Activated CD4-positive, alpha-beta T cell treated with anti-CD3 and anti-CD28 coated beads for 48 hours (primary cell): ENCODE results near the gene SORCS2.
"Not testable (repeated sequence)": the region's sequence is repeated elsewhere in the genome, so short reads cannot be mapped to it uniquely, and the experiment has no call there.

Experiments used
- DNase-seq: peaks from one replicate; pipeline ENCODE4 v3.0.0-alpha.2; 2020

The SORCS2 gene

GRCh38 chr4:7434141-7434765 is 241.9 kb downstream of the SORCS2 start:
- DNase-seq = no peak

- DNase-seq = no peak
Observed at GRCh38 chr4:7434766-7435150, 242.4 kb downstream of the SORCS2 start, which contains the start of gene PSAPL1. TSS of gene PSAPL1 (minus strand) at chr4:7434930. CDS start at chr4:7434879, 51 bp downstream.

- DNase-seq = no peak
Observed at GRCh38 chr4:7435471-7436061, 243.2 kb downstream of the SORCS2 start.

- DNase-seq = no peak
Observed at GRCh38 chr4:7436256-7436655, 243.9 kb downstream of the SORCS2 start.

- no peak for DNase-seq
Observed at GRCh38 chr4:7439699-7440098, 247.4 kb downstream of the SORCS2 start.

GRCh38 chr4:7441201-7441600 is 248.9 kb downstream of the SORCS2 start:
- no peak for DNase-seq

- DNase-seq = no peak
Observed at GRCh38 chr4:7442574-7443162, 250.3 kb downstream of the SORCS2 start.

GRCh38 chr4:7444314-7444713 is 252.0 kb downstream of the SORCS2 start:
- DNase-seq = no peak

GRCh38 chr4:7444731-7445130 is 252.4 kb downstream of the SORCS2 start:
- no peak for DNase-seq

- no peak for DNase-seq
Observed at GRCh38 chr4:7447236-7447635, 254.9 kb downstream of the SORCS2 start.

GRCh38 chr4:7448036-7448435 is 255.7 kb downstream of the SORCS2 start:
- no peak for DNase-seq

GRCh38 chr4:7450775-7451433 is 258.6 kb downstream of the SORCS2 start:
- no peak for DNase-seq

GRCh38 chr4:7451434-7451789 is 259.1 kb downstream of the SORCS2 start:
- no peak for DNase-seq

- DNase-seq = no peak
Observed at GRCh38 chr4:7451800-7452199, 259.5 kb downstream of the SORCS2 start.

GRCh38 chr4:7452802-7453201 is 260.5 kb downstream of the SORCS2 start:
- DNase-seq = not testable (repeated sequence)

GRCh38 chr4:7457201-7458065 is 265.1 kb downstream of the SORCS2 start:
- no peak for DNase-seq

GRCh38 chr4:7458066-7458425 is 265.7 kb downstream of the SORCS2 start:
- DNase-seq = no peak

- no peak for DNase-seq
Observed at GRCh38 chr4:7458477-7458876, 266.1 kb downstream of the SORCS2 start.

GRCh38 chr4:7459471-7459870 is 267.1 kb downstream of the SORCS2 start:
- no peak for DNase-seq

- no peak for DNase-seq
Observed at GRCh38 chr4:7460566-7460965, 268.2 kb downstream of the SORCS2 start.

- no peak for DNase-seq
Observed at GRCh38 chr4:7461230-7461629, 268.9 kb downstream of the SORCS2 start.

GRCh38 chr4:7462509-7462971 is 270.2 kb downstream of the SORCS2 start:
- no peak for DNase-seq
